GM18508 (cell line): ENCODE measurements around the gene TRIM24.
"Not testable (repeated sequence)": the region's sequence is repeated elsewhere in the genome, so short reads cannot be mapped to it uniquely, and the experiment has no call there.

Experiments used
- ATAC-seq: cut with Tn5 transposase; IDR thresholded peaks from one replicate; pipeline ENCODE4 v1.9.1; 2021; ENCODE audit warnings: moderate number of reproducible peaks; ENCODE audit not compliant: insufficient read depth, unreplicated experiment

Gene TRIM24

GRCh38 chr7:138491612-138492386 is 31.7 kb downstream of the TRIM24 start:
- no peak for ATAC-seq

- no peak for ATAC-seq
Observed at GRCh38 chr7:138492423-138492822, 32.4 kb downstream of the TRIM24 start.

- ATAC-seq, result no peak
Observed at GRCh38 chr7:138493535-138493934, 33.5 kb downstream of the TRIM24 start.

- ATAC-seq, result no peak
Observed at GRCh38 chr7:138495485-138495884, 35.4 kb downstream of the TRIM24 start.

DNA sequence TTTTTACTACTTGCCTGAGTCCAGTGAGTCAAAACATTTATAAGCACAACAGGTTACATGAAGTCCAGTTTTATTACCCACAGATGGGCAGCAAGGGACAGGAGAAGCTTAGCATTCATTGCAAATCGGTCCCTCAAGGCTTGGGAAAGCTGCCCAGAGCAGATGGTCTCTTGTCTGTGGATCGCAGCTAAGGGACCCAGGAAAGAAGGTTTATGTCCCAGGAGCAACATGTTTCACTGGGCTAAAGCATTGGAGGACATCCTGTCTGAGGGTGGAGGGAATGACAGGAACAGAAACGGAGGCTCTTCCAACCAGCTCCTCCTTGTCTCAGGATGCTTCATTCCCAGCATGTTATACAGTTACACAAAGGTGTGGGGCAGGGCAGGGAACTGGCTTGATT is 39.3 kb downstream of the TRIM24 start:
- no peak for ATAC-seq

- not testable (repeated sequence) for ATAC-seq
Observed at GRCh38 chr7:138500303-138500702, 40.2 kb downstream of the TRIM24 start.

- no peak for ATAC-seq
Observed at GRCh38 chr7:138500892-138501291, 40.8 kb downstream of the TRIM24 start.

- ATAC-seq, result no peak
Observed at GRCh38 chr7:138502023-138502767, 42.1 kb downstream of the TRIM24 start.

GRCh38 chr7:138505361-138505873 is 45.4 kb downstream of the TRIM24 start:
- no peak for ATAC-seq

GRCh38 chr7:138506764-138507163 is 46.7 kb downstream of the TRIM24 start:
- no peak for ATAC-seq

DNA sequence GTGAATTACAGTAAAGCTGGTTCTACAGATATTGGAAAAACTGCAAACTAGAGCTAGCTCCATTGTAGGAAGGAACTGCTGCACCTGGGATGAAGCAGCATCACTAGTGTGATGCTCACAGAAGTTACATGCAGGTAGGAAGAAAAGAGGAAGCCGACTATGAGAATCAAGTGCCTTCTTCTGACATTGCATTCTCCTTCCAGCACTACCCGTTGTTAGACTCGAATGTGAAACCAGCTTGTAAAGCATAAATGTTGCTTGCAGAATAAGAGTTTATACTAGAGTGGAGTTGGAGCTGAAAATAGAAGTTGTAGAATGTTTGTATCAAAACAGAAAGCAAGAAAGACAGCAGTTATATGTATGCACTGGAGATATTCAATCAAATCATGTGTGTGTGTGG is 49.9 kb downstream of the TRIM24 start:
- ATAC-seq, result no peak

DNA sequence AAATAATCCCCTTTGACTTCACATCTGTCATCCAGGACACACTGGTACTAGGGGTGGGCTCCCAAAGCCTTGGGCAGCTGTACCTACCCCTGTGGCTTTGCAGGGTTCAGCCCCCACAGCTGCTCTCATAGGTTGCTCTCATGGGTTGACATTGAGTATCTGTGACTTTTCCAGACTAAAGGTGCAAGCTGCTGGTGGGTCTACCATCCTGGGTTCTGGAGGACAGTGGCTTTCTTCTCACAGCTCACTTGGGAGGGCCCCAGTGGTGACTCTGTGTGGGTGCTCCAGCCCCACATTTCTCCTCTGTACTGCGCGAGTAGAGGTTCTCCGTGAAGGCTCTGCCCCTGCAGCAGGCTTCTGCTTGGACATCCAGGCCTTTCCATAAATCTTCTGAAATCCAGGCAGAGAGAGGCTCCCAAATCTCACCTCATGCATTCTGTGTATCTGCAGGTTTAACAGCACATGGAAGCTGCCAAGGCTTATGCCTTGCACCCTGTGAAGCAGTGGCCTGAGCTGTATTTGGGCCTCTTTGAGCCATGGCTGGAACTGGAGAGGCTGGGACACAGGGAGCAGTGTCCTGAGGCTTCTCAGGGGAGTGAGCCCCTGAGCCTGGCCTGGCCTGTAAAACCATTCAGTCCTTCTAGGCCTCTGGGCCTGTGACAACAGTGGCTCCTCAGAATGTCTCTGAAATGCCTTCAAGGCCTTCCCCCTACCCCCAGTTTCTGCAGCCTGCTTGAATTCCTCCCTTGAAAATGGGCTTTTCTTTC is 52.2 kb downstream of the TRIM24 start:
- ATAC-seq, result no peak

DNA sequence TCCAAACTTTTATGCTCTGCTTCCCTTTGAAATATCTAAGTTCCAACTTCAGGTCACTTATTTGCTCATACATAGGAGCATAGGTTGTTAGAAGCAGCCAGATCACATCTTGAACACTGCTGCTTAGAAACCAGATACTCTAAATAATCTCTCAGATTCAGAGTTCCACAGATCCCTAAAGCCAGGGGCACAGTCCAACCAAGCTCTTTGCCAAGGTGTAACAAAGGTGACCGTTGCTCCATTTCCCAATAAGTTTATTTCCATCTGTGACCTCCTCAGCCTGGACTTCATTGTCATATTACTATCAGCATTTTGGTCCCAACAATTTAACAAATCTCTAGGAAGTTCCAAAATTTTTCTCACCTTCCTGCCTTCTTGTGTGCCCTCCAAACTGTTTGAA is 52.8 kb downstream of the TRIM24 start:
- ATAC-seq, result no peak

GRCh38 chr7:138513344-138513871 is 53.3 kb downstream of the TRIM24 start:
- ATAC-seq, result no peak

DNA sequence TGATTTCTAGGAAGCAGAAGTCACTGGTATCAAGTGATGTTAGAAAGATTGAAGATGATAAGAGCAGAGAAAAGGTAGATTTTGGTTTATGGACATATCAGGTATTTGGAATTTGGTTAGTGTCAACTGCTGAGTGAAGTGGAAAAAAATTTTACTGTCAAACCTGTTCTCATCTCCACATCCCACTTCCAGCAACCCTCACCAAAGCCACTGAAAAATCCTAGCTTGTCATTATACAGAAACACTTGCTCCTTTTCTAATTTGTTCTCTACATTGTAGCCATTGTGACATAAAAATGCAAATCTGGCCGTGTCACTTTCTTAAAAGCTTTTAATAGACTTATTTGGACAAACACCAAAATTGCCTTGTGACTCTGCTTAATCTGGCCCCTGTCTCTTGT is 54.0 kb downstream of the TRIM24 start:
- ATAC-seq, result no peak

DNA sequence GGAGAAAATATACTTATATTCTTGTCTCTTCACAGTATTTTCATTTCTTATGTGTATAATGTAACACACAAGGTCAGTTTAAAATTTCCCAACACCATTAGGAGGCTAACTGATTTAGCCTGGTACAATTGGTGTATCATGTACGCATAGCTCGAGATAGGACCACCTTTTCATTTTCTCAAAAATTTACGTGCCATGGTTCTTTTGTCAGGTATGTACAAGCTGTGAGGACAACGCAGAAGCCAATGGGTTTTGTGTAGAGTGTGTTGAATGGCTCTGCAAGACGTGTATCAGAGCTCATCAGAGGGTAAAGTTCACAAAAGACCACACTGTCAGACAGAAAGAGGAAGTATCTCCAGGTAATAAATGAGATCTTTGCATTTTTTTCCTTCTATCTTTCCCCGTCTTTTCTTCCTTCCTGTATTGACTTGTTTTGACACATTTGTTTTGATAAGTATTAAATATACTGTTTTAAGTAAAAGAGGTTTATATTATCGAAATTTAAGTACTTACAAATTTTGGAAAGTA is 55.0 kb downstream of the TRIM24 start:
- peak; percentile 74 for ATAC-seq

DNA sequence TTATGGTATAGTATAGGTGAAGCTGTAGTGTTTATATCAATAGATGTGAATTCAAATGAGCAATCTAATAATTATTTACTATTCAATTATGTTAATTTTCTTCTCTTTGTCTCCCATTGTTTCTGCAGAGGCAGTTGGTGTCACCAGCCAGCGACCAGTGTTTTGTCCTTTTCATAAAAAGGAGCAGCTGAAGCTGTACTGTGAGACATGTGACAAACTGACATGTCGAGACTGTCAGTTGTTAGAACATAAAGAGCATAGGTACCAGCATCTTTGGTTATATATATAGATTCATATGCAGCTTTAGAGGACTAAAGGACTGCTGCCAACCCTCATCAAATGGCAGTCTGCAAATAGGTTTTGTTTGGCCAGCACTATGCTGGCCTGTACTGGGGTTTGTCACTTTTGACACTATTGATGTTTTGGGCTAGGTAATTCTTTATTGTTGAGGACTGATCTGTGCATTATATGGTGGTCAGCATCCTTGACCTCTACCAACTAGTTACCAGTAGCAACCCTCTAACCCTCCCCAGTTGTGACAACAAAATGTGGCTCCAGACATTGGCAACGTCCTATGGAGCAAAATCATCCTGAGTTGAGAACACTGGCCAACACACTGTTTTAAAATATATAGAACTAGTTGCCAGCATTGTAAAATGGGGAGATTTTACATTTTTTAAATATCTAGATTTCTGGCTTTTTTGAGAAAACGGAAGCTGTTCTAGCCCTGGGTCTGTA is 59.2 kb downstream of the TRIM24 start:
- no peak for ATAC-seq

DNA sequence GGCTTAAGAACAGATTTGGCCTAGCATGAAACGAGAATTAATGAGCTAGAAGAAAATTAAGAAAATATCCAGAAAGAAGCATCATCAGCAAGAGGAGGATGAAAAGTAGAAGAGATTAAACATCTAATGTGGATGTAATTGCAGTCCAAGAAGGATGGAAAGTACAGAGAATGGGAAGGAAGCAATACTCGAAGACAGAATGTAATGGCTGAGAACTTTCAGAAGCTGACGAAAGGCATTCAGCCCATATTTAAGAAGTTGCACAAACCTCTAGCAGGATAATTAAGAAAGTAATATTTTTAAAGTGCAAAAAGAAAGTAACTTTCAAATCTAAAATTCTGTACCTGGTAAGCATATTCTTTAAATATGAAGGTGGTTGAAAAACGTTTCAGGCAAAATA is 60.7 kb downstream of the TRIM24 start:
- no peak for ATAC-seq

- ATAC-seq, result no peak
Observed at GRCh38 chr7:138521837-138522461, 61.9 kb downstream of the TRIM24 start.
